Measurements from ENCODE around the gene TBC1D5.
"Not testable (repeated sequence)": the region's sequence is repeated elsewhere in the genome, so short reads cannot be mapped to it uniquely, and the experiment has no call there.

The TBC1D5 gene

DNA sequence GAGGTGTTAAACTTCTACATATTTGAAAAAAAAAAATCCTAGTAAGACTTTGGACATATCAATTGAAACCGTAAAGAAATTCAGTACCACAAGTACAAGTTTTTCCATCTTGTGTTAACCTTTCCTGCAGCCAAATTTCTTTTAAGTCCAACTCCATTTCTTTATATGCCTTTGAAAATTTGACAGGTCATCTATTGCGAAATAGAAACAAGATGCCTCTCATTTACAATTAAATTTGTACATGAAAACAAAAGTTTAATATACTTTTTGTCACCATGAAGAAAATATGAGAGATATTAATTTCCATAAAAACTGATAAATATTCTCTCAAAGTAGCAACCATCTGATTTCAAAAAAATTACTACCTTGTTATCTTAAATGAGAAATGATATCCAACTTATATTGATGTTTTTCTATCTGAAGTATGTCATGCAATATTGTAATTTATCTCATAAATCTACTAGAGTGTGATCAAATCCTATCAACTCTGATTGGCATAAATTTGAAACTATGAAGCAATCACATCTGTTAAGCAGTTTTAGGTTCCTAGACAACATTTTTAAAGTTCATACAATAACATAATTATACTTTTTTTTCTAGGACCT lies 68.2 kb downstream of the TBC1D5 start:
- in situ Hi-C loops (cut with HindIII; ENCODE audit: low pct_ligation_motif_present, low pct_unique_long_range_greater_than_20kb, low sequenced_read_pairs), result no loop called here
- DNase-seq, result no peak

DNA sequence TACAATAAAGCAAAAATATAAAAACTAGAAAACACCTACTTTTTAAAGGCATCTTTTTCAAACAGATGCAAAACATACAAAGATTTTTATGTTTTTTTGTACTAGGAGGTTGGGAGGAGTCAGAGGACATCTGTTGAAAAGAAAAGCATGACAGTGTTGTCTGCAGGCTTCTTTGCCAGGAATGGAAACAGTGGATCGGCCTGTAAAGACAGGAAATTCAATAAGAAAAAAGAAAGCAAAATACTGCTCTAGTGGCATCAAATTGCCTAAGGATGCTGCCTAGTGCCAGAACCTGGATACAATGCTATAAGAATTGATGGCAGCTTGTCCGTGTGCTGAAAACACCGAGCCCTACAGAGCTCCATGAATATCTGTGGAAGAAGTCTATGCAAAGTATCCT lies 69.9 kb downstream of the TBC1D5 start:
- DNase-seq, result no peak
- in situ Hi-C loops (cut with HindIII; ENCODE audit: low pct_ligation_motif_present, low pct_unique_long_range_greater_than_20kb, low sequenced_read_pairs), result no loop called here

GRCh38 chr3:17670749-17671148 lies 71.7 kb downstream of the TBC1D5 start:
- in situ Hi-C loops (cut with HindIII; ENCODE audit: low pct_ligation_motif_present, low pct_unique_long_range_greater_than_20kb, low sequenced_read_pairs), result no loop called here
- no peak for DNase-seq

- in situ Hi-C loops (cut with HindIII; ENCODE audit: low pct_ligation_motif_present, low pct_unique_long_range_greater_than_20kb, low sequenced_read_pairs), result no loop called here
- DNase-seq, result no peak
Observed at GRCh38 chr3:17664923-17665322, 77.5 kb downstream of the TBC1D5 start.

DNA sequence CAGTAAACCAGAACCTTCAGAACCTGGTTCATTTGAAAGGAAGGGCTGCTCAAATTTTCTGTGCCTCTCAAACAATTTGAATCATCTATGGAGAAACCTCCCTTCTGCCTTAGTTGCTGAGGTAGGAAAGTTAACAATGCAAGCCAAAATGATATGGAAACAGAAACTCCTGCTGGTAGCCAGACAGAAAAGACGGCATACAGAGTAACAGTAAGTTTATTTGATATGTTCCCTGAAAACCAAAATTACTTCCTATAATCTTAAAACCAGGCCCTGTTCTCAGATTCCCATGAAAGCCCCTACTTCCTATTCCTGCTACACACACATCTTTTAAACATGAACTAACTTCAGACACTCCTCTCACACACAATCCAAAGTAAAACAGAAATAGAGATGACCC lies 86.2 kb downstream of the TBC1D5 start:
- no peak for DNase-seq
- in situ Hi-C loops (cut with HindIII; ENCODE audit: low pct_ligation_motif_present, low pct_unique_long_range_greater_than_20kb, low sequenced_read_pairs), result no loop called here

DNA sequence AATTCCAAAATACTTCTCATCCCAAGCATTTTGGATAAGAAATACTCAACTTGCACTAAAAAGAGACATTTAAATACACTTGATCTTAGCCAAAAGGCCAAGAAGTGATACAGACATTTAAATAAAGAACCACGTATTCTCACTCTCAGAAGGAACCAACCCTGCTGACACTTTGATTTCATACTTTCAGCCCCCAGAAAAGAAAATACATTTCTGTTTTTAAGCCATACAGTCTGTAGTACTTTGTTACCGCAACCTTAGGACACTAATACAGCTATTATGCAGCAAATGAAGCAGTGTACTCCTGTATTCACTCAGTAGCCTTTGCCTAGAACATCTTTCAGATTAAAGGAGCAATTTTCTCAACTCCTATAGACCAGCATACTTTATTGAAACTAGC lies 86.7 kb downstream of the TBC1D5 start:
- in situ Hi-C loops (cut with HindIII; ENCODE audit: low pct_ligation_motif_present, low pct_unique_long_range_greater_than_20kb, low sequenced_read_pairs), result no loop called here
- no peak for DNase-seq

GRCh38 chr3:17649748-17650147 lies 92.7 kb downstream of the TBC1D5 start:
- in situ Hi-C loops (cut with HindIII; ENCODE audit: low pct_ligation_motif_present, low pct_unique_long_range_greater_than_20kb, low sequenced_read_pairs); DNase-seq: not testable (repeated sequence)

GRCh38 chr3:17648630-17649355 lies 93.6 kb downstream of the TBC1D5 start:
- in situ Hi-C loops (cut with HindIII; ENCODE audit: low pct_ligation_motif_present, low pct_unique_long_range_greater_than_20kb, low sequenced_read_pairs); DNase-seq: not testable (repeated sequence)

DNA sequence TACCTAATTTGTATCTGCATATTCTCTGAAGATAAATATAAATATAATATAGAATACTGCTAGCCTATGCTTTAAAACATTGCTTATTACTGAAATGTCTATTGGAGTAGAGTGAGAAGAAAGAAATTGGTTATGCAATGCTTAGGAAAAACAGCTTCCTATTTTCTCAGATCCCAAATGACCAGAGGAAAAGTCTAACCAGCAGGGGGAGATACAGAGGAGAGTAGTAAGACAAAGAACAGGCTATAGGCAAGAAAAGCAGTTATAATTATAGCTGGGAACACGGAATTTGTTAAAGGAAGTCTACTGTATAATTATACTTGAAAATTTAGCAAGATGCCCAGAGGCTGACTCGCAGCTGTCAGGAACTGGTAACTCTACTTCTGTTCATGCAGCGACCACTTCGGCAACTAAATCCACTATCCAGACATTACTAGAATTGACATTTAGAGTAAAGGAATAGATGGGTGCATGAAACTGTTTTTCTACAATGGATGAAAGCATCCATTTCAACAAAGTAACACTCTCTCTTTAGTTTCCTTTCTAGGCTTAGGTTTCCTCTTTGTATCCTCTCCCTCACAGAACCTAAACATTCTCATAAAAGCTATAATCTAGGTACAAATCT lies 97.2 kb downstream of the TBC1D5 start:
- in situ Hi-C loops (cut with HindIII; ENCODE audit: low pct_ligation_motif_present, low pct_unique_long_range_greater_than_20kb, low sequenced_read_pairs), result no loop called here

GRCh38 chr3:17643691-17644090 lies 98.7 kb downstream of the TBC1D5 start:
- no peak for DNase-seq
- in situ Hi-C loops (cut with HindIII; ENCODE audit: low pct_ligation_motif_present, low pct_unique_long_range_greater_than_20kb, low sequenced_read_pairs), result no loop called here

More for the DNA sequence above, 97.2 kb downstream of the TBC1D5 start:
- DNase-seq, result peak; percentile 66

GRCh38 chr3:17642474-17642873 lies 100.0 kb downstream of the TBC1D5 start:
- in situ Hi-C loops (cut with HindIII; ENCODE audit: low pct_ligation_motif_present, low pct_unique_long_range_greater_than_20kb, low sequenced_read_pairs), result no loop called here
- DNase-seq, result no peak

DNA sequence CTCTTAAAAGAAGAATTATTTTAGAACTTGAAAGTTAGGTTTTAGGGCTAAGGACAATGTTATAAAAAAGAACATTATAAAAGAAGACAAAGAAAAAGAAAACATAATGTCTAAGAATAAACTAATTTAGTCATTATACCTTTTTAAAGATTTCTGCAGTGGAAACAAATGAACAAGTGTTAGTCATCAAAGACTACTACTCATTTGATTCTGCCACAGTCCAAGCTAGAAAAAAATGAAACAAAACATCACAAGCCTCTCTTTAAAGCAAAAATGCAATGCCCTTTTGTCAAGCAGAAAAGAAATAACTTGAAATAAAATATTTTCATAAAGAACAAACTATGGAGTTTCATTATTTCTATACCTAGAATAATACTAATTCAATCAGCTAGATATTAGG lies 102.0 kb downstream of the TBC1D5 start:
- DNase-seq, result peak; percentile 36
- in situ Hi-C loops (cut with HindIII; ENCODE audit: low pct_ligation_motif_present, low pct_unique_long_range_greater_than_20kb, low sequenced_read_pairs), result no loop called here

DNA sequence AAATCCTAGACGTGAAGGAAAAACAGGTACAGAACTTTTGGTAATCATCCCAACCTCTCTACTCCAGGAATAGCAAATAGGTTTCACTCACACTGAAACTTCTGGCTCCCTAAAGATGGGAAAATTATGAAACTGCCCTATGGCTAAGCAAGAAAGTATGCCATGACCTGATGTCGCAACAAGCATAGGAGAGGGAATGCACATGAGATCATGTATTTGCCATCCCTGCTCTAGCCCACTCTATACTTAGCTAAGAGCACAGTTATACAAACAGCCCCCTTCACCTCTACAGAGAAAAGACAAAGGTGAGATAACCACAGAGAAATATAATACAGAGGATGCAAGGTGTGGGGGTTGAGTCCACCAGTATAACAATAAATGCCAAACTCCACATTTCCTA lies 102.7 kb downstream of the TBC1D5 start:
- DNase-seq, result peak; percentile 91
- in situ Hi-C loops (cut with HindIII; ENCODE audit: low pct_ligation_motif_present, low pct_unique_long_range_greater_than_20kb, low sequenced_read_pairs), result no loop called here

DNA sequence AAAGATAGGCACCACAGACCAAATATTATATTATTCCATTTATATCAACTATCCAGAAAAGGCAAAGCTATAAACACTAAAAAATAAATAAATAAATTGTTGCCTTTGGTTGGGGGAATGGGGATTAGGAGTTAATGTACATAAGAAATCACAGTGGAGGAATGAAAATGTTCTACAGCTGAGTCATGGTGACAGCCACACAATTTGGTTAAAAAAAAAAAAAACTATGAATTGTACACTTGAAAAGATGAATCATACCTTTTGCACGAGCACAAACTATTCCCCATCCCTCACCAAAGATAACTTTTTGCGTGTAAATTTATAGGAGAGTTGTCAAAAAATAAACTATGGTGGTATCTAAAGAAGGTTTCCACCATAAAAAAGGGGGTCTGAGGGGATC lies 103.2 kb downstream of the TBC1D5 start:
- peak; percentile 82 for DNase-seq
- in situ Hi-C loops (cut with HindIII; ENCODE audit: low pct_ligation_motif_present, low pct_unique_long_range_greater_than_20kb, low sequenced_read_pairs), result no loop called here

DNA sequence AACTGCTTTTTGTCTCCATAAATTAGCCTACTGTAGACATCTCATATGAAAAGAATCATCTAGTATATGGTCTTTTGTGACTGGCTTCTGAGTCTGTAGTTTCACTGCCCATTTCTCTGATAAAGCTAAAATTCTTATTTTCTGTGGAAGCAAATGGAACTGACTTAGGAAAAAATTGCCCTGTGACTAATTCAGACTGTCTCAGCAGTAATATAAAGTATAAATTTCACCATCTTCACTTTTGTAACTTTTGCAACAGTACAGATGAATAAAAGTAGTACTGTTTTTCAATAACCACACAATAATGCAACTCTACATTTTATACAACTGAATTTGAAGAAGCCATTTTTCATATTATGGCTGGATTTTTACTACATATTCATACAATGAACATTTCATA lies 104.1 kb downstream of the TBC1D5 start:
- DNase-seq, result no peak
- in situ Hi-C loops (cut with HindIII; ENCODE audit: low pct_ligation_motif_present, low pct_unique_long_range_greater_than_20kb, low sequenced_read_pairs), result no loop called here

GRCh38 chr3:17635675-17636074 lies 106.8 kb downstream of the TBC1D5 start:
- in situ Hi-C loops (cut with HindIII; ENCODE audit: low pct_ligation_motif_present, low pct_unique_long_range_greater_than_20kb, low sequenced_read_pairs); DNase-seq: not testable (repeated sequence)

GRCh38 chr3:17634964-17635363 lies 107.5 kb downstream of the TBC1D5 start:
- in situ Hi-C loops (cut with HindIII; ENCODE audit: low pct_ligation_motif_present, low pct_unique_long_range_greater_than_20kb, low sequenced_read_pairs), result no loop called here
- DNase-seq, result no peak

GRCh38 chr3:17634201-17634600 lies 108.2 kb downstream of the TBC1D5 start:
- in situ Hi-C loops (cut with HindIII; ENCODE audit: low pct_ligation_motif_present, low pct_unique_long_range_greater_than_20kb, low sequenced_read_pairs), result no loop called here
- no peak for DNase-seq

GRCh38 chr3:17632401-17633100 lies 109.9 kb downstream of the TBC1D5 start:
- peak; percentile 57 for DNase-seq
- in situ Hi-C loops (cut with HindIII; ENCODE audit: low pct_ligation_motif_present, low pct_unique_long_range_greater_than_20kb, low sequenced_read_pairs), result no loop called here
